Peyer's patch (tissue), 4 donors: ENCODE measurements around the gene RASL10B.

Experiments used
- POLR2A ChIP-seq, 2 donors: fragments of 450-650 bp; IDR thresholded peaks; one replicate each; pipeline ENCODE4 v1.5.1; 2017; ENCODE audit warnings: antibody characterized with exemption in 2 of 2, mild to moderate bottlenecking in 2 of 2, moderate library complexity in 2 of 2
- TF ChIP-seq, protein P1 (sequence below), 6 experiments: fragments of 450-650 bp in 4 of 6; fragments of 200-600 bp in 2 of 6; sonication (generic) in 1 of 6; IDR thresholded peaks; one replicate each; pipeline ENCODE4 v1.5.1; 2017 to 2019; ENCODE audit warnings: antibody characterized with exemption in 6 of 6, mild to moderate bottlenecking in 3 of 6, moderate library complexity in 1 of 6

DNA sequence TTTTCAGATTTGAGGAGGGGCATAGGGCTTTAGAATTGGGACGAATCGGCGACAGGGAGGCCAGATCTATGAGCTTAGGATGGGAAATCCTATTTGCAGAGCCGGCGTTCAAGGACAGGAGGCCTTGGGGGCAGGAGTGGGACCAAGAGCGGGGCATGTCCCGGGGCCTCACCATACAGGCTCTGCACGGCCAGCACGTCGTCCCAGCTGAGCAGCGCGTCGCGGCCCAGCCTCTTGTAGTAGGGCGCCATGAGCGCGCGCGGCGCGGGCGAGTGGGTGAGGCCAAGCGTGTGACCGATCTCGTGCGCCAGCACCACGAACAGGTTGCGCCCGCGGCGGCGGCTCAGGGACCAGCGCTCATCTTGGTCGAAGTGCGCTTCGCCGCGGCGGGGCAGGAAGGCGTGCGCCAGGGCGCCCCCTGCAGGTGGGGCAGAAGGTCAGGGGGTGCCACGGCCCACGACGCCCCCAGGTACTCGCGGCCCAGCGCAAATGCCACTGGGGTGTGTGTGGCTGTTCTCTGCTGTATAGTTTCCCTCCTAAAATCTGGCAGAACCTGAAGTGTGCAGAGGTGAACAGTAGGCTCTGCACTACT is 38.6 kb downstream of the RASL10B start:
- TF ChIP-seq, protein P1, sequence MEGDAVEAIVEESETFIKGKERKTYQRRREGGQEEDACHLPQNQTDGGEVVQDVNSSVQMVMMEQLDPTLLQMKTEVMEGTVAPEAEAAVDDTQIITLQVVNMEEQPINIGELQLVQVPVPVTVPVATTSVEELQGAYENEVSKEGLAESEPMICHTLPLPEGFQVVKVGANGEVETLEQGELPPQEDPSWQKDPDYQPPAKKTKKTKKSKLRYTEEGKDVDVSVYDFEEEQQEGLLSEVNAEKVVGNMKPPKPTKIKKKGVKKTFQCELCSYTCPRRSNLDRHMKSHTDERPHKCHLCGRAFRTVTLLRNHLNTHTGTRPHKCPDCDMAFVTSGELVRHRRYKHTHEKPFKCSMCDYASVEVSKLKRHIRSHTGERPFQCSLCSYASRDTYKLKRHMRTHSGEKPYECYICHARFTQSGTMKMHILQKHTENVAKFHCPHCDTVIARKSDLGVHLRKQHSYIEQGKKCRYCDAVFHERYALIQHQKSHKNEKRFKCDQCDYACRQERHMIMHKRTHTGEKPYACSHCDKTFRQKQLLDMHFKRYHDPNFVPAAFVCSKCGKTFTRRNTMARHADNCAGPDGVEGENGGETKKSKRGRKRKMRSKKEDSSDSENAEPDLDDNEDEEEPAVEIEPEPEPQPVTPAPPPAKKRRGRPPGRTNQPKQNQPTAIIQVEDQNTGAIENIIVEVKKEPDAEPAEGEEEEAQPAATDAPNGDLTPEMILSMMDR (IDR thresholded peaks at IDR 0.05): peak in 1 of 6 experiments; percentile 4
- no peak for TF ChIP-seq POLR2A (IDR thresholded peaks at IDR 0.05)
